Measurements from ENCODE around the gene CTBP2.
"Not testable (repeated sequence)": the region's sequence is repeated elsewhere in the genome, so short reads cannot be mapped to it uniquely, and the experiment has no call there.

CTBP2 gene

DNA sequence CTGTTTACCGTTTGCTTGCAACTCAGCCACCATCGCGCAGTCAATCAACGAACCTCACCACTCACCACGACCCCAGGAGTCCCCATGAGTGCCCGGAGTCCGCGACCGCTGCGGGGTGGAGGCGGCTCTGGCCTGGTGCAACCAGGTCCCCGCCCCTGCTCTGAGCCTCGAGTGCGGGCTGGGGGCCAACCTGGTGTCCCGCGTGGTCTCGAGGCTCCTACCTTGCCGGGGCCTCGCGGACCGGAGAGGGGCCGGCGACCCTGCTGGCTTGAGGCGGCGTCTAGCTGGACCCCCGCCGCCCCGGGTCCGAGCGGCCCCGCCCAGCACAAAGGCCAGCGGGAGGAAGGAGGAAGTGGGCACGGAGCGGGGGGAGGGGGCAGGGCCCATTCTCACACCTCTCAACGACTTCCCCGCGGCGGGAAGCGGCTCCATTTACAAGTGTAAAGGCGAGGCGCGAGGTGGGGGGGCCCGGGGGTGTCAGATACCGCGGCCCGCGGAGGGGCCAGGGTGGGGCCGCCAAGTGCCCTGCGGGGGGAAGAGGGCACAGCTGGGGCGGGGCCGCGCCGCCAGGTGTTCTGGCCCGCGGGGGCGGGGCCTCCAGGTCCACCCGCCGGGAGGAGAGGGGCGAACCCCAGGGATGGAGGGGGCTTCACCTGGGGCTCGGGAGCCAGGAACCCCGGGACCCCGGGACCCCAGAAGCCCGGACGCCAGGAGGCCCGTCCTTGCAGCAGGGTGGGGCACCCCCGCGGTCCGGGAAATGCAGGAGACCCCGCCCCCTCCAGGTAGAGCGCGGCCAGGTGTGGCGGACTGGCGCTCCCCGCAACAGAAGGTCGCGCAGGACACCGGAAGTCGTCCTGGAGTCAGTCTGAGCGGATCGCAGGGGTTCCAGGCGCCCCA, 8.6 kb downstream of the CTBP2 start:
- Histone ChIP-seq H3K36me3 (ENCODE audit: control insufficient read depth, insufficient read depth, low read length) (peaks cover 8% of the 10 kb centered on the region; the same call in 1 of the 2 replicates), H3K27ac (ENCODE audit: low read length) (no peak overlapping the region), H3K9me3 (ENCODE audit: control insufficient read depth, insufficient read depth, low read length) (no peaks in the 10 kb centered on the region), H3K27me3 (ENCODE audit: control insufficient read depth, insufficient read depth, low read length) (no peaks in the 10 kb centered on the region), H3K4me1 (ENCODE audit: control insufficient read depth, insufficient read depth, low read length) (peaks cover 32% of the 10 kb centered on the region), H3K4me3 (ENCODE audit: low read length) (peak overlapping the region; percentile 34; the same call in 1 of the 2 replicates)
- no CpG with 5 or more reads among the region's 81 CpGs for WGBS (ENCODE audit: insufficient coverage, insufficient read length)
- DNase-seq (ENCODE audit: low read depth, low spot score) = peak; percentile 74

DNA sequence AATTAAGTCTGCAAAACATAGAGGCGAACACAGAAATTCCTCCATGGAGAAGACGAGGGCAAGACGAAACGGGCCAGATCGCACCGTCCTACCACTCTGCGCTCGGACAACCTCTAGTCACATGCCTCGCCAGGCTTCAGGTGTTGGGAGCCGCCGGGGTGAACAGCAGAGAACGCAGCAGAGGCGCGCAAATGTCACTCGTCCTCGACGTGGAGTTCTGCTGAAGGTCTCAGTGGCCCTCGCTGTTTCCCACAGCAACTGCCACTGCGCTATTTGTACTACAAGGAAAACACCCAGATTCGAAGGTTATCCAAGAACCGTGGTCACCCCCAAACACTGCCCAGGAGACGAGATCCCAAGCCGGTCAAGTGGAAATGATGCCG, 9.2 kb downstream of the CTBP2 start:
- peaks cover 35% of the 10 kb centered on the region for H3K4me1 ChIP-seq (ENCODE audit: control insufficient read depth, insufficient read depth, low read length)
- WGBS (ENCODE audit: insufficient coverage, insufficient read length) = no CpG with 5 or more reads among the region's 24 CpGs
- no peaks in the 10 kb centered on the region for H3K27me3 ChIP-seq (ENCODE audit: control insufficient read depth, insufficient read depth, low read length)
- H3K9me3 ChIP-seq (ENCODE audit: control insufficient read depth, insufficient read depth, low read length) = no peaks in the 10 kb centered on the region
- peak overlapping the region; percentile 19; the same call in 1 of the 2 replicates for H3K4me3 ChIP-seq (ENCODE audit: low read length)
- H3K36me3 ChIP-seq (ENCODE audit: control insufficient read depth, insufficient read depth, low read length) = peaks cover 8% of the 10 kb centered on the region; the same call in 1 of the 2 replicates
- no peak overlapping the region for H3K27ac ChIP-seq (ENCODE audit: low read length)
- no peak for DNase-seq (ENCODE audit: low read depth, low spot score)

- H3K4me3 ChIP-seq (ENCODE audit: low read length); H3K36me3 ChIP-seq (ENCODE audit: control insufficient read depth, insufficient read depth, low read length); DNase-seq (ENCODE audit: low read depth, low spot score); H3K27ac ChIP-seq (ENCODE audit: low read length); H3K27me3 ChIP-seq (ENCODE audit: control insufficient read depth, insufficient read depth, low read length); H3K9me3 ChIP-seq (ENCODE audit: control insufficient read depth, insufficient read depth, low read length): not testable (repeated sequence)
- peaks cover 33% of the 10 kb centered on the region for H3K4me1 ChIP-seq (ENCODE audit: control insufficient read depth, insufficient read depth, low read length)
- no CpG with 5 or more reads among the region's 16 CpGs for WGBS (ENCODE audit: insufficient coverage, insufficient read length)
These were observed 9.8 kb downstream of the CTBP2 start for GRCh38 chr10:125150376-125151083.

- no peak overlapping the region for H3K4me3 ChIP-seq (ENCODE audit: low read length)
- H3K36me3 ChIP-seq (ENCODE audit: control insufficient read depth, insufficient read depth, low read length) = peaks cover 8% of the 10 kb centered on the region; the same call in 1 of the 2 replicates
- no peak overlapping the region for H3K27ac ChIP-seq (ENCODE audit: low read length)
- H3K9me3 ChIP-seq (ENCODE audit: control insufficient read depth, insufficient read depth, low read length) = no peaks in the 10 kb centered on the region
- peaks cover 33% of the 10 kb centered on the region for H3K4me1 ChIP-seq (ENCODE audit: control insufficient read depth, insufficient read depth, low read length)
- no CpG with 5 or more reads among the region's 7 CpGs for WGBS (ENCODE audit: insufficient coverage, insufficient read length)
- H3K27me3 ChIP-seq (ENCODE audit: control insufficient read depth, insufficient read depth, low read length) = no peaks in the 10 kb centered on the region
- no peak for DNase-seq (ENCODE audit: low read depth, low spot score)
These were observed 10.7 kb downstream of the CTBP2 start for GRCh38 chr10:125149680-125150047.

- no peaks in the 10 kb centered on the region for H3K27me3 ChIP-seq (ENCODE audit: control insufficient read depth, insufficient read depth, low read length)
- no peak overlapping the region for H3K27ac ChIP-seq (ENCODE audit: low read length)
- peaks cover 33% of the 10 kb centered on the region for H3K4me1 ChIP-seq (ENCODE audit: control insufficient read depth, insufficient read depth, low read length)
- WGBS (ENCODE audit: insufficient coverage, insufficient read length) = no CpG with 5 or more reads among the region's 12 CpGs
- no peak overlapping the region for H3K4me3 ChIP-seq (ENCODE audit: low read length)
- no peak for DNase-seq (ENCODE audit: low read depth, low spot score)
- no peaks in the 10 kb centered on the region for H3K9me3 ChIP-seq (ENCODE audit: control insufficient read depth, insufficient read depth, low read length)
- H3K36me3 ChIP-seq (ENCODE audit: control insufficient read depth, insufficient read depth, low read length) = peaks cover 8% of the 10 kb centered on the region; the same call in 1 of the 2 replicates
These were observed 11.2 kb downstream of the CTBP2 start for GRCh38 chr10:125149036-125149679.

DNA sequence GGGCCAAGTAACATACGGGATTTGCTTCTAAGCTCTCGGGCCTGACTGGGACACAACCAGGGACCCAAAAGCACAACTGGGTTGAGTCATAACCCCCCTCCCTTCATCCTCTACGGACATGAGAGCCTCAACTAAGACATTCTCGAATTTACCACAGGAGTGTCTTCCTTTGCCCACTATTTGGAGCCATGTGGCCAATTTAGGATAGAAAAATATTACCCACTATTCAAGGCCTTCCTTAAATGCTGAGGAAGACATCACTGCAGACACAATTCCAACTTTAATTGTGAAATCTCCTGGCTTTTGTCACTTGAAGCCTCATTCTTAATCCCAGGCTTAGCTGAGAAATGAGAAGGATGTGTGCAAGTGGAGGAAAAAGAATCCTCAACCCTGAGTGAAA, 11.8 kb downstream of the CTBP2 start:
- no peak for DNase-seq (ENCODE audit: low read depth, low spot score)
- H3K36me3 ChIP-seq (ENCODE audit: control insufficient read depth, insufficient read depth, low read length) = peaks cover 8% of the 10 kb centered on the region; the same call in 1 of the 2 replicates
- no peak overlapping the region for H3K4me3 ChIP-seq (ENCODE audit: low read length)
- H3K27ac ChIP-seq (ENCODE audit: low read length) = no peak overlapping the region
- H3K9me3 ChIP-seq (ENCODE audit: control insufficient read depth, insufficient read depth, low read length) = no peaks in the 10 kb centered on the region
- peaks cover 33% of the 10 kb centered on the region for H3K4me1 ChIP-seq (ENCODE audit: control insufficient read depth, insufficient read depth, low read length)
- WGBS (ENCODE audit: insufficient coverage, insufficient read length) = no CpG with 5 or more reads among the region's 4 CpGs
- no peaks in the 10 kb centered on the region for H3K27me3 ChIP-seq (ENCODE audit: control insufficient read depth, insufficient read depth, low read length)

DNA sequence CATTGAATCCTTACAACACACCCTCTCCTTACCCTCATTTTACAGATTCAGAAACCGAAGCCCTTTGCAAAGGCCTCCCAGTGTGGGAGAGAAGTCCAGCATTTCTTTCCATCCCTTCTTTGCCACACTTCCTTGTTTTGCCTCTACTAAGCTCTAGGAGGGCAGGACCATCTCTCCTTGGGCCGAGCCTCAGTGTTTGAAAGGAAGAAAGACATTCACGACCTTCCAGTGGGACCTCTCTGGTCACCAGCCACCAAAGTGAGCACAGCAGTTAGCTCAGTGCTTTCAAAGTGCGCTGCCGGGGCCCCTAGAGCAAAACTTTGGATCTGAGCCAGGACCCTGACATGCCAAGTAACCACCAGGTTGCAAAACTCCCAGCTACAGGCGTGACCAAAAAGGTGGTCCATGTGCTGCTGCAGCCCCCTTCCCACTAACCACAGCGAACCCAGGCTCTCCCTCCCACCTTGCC, 12.4 kb downstream of the CTBP2 start:
- H3K4me3 ChIP-seq (ENCODE audit: low read length) = no peak overlapping the region
- no peak for DNase-seq (ENCODE audit: low read depth, low spot score)
- H3K27me3 ChIP-seq (ENCODE audit: control insufficient read depth, insufficient read depth, low read length) = no peaks in the 10 kb centered on the region
- peaks cover 8% of the 10 kb centered on the region; the same call in 1 of the 2 replicates for H3K36me3 ChIP-seq (ENCODE audit: control insufficient read depth, insufficient read depth, low read length)
- no CpG with 5 or more reads among the region's 7 CpGs for WGBS (ENCODE audit: insufficient coverage, insufficient read length)
- H3K27ac ChIP-seq (ENCODE audit: low read length) = no peak overlapping the region
- no peaks in the 10 kb centered on the region for H3K9me3 ChIP-seq (ENCODE audit: control insufficient read depth, insufficient read depth, low read length)
- peaks cover 32% of the 10 kb centered on the region for H3K4me1 ChIP-seq (ENCODE audit: control insufficient read depth, insufficient read depth, low read length)

GRCh38 chr10:125146791-125147579, 13.4 kb downstream of the CTBP2 start:
- WGBS (ENCODE audit: insufficient coverage, insufficient read length) = no CpG with 5 or more reads among the region's 13 CpGs
- no peak for DNase-seq (ENCODE audit: low read depth, low spot score)
- peaks cover 28% of the 10 kb centered on the region for H3K4me1 ChIP-seq (ENCODE audit: control insufficient read depth, insufficient read depth, low read length)
- no peaks in the 10 kb centered on the region for H3K27me3 ChIP-seq (ENCODE audit: control insufficient read depth, insufficient read depth, low read length)
- H3K27ac ChIP-seq (ENCODE audit: low read length) = no peak overlapping the region
- peaks cover 8% of the 10 kb centered on the region; the same call in 1 of the 2 replicates for H3K36me3 ChIP-seq (ENCODE audit: control insufficient read depth, insufficient read depth, low read length)
- no peaks in the 10 kb centered on the region for H3K9me3 ChIP-seq (ENCODE audit: control insufficient read depth, insufficient read depth, low read length)
- no peak overlapping the region for H3K4me3 ChIP-seq (ENCODE audit: low read length)

DNA sequence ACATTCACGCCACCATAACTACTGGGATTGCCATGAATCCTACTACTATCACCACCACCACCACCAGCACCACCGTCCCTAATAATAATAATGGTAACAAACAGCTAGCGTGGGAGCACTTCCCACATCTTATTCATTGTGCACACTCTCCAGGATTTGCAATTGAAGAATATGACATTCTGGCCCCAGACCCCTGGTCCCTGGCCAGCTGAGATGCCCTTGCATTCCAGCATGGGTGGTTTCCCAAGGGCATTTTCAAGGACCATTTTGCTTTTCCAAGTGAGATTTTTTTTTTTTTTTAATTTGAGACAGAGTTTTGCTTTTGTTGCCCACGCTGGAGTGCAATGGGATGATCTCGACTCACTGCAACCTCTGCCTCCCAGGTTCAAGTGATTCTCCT, 14.7 kb downstream of the CTBP2 start:
- peaks cover 24% of the 10 kb centered on the region for H3K4me1 ChIP-seq (ENCODE audit: control insufficient read depth, insufficient read depth, low read length)
- H3K4me3 ChIP-seq (ENCODE audit: low read length) = no peak overlapping the region
- no peak overlapping the region for H3K27ac ChIP-seq (ENCODE audit: low read length)
- H3K27me3 ChIP-seq (ENCODE audit: control insufficient read depth, insufficient read depth, low read length) = no peaks in the 10 kb centered on the region
- no peak for DNase-seq (ENCODE audit: low read depth, low spot score)
- WGBS (ENCODE audit: insufficient coverage, insufficient read length) = no CpG with 5 or more reads among the region's 5 CpGs
- H3K9me3 ChIP-seq (ENCODE audit: control insufficient read depth, insufficient read depth, low read length) = no peaks in the 10 kb centered on the region
- peaks cover 8% of the 10 kb centered on the region; the same call in 1 of the 2 replicates for H3K36me3 ChIP-seq (ENCODE audit: control insufficient read depth, insufficient read depth, low read length)
